ENCODE data around the gene MTFP1. TPM values are rescaled to one million over a fixed set of nuclear protein-coding genes. Genes with fewer than 3 reads are reported as not detected.

MTFP1 gene
- total and polyA plus RNA-seq, 12 donors = 10.4 to 36.3 (median 14.5) TPM

DNA sequence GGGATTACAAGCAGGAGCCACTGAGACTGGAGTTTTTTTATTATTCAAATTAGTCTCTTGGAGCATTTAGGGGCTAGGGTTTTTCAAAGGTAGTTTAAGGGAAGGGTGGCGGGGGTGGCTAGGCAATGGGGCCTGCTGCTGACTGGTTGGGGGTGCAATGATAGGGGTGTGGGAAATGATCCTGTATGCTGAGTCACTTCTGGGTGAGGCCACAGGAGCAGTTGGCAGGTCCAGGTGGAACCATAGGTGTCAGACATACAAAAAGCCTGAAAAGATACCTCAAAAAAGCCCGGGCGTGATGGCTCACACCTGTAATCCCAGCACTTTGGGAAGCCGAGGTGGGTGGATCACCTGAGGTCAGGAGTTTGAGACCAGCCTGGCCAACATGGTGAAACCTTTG, 13.7 kb downstream of the MTFP1 start:
- Histone ChIP-seq H3K4me3 (no peak overlapping the region), H3K4me1 (replicated peaks in 1 of 2) (no peaks in the 10 kb centered on the region), H3K27ac (no peak overlapping the region), H3K27me3 (no peaks in the 10 kb centered on the region), H3K36me3 (replicated peaks in 1 of 2) (no peaks in the 10 kb centered on the region), H3K9me3 (replicated peaks in 1 of 3) (no peaks in the 10 kb centered on the region)
- 84 to 95% (median 91%) methylated on average over 4 of the region's 4 CpGs for WGBS, 4 donors
- intact Hi-C loops (cut with DNase I) = no loop called here
- no peak for DNase-seq
- TF ChIP-seq, protein P1, sequence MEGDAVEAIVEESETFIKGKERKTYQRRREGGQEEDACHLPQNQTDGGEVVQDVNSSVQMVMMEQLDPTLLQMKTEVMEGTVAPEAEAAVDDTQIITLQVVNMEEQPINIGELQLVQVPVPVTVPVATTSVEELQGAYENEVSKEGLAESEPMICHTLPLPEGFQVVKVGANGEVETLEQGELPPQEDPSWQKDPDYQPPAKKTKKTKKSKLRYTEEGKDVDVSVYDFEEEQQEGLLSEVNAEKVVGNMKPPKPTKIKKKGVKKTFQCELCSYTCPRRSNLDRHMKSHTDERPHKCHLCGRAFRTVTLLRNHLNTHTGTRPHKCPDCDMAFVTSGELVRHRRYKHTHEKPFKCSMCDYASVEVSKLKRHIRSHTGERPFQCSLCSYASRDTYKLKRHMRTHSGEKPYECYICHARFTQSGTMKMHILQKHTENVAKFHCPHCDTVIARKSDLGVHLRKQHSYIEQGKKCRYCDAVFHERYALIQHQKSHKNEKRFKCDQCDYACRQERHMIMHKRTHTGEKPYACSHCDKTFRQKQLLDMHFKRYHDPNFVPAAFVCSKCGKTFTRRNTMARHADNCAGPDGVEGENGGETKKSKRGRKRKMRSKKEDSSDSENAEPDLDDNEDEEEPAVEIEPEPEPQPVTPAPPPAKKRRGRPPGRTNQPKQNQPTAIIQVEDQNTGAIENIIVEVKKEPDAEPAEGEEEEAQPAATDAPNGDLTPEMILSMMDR (IDR thresholded peaks at IDR 0.05) = no peak
- no peak for TF ChIP-seq POLR2A (IDR thresholded peaks at IDR 0.05)

DNA sequence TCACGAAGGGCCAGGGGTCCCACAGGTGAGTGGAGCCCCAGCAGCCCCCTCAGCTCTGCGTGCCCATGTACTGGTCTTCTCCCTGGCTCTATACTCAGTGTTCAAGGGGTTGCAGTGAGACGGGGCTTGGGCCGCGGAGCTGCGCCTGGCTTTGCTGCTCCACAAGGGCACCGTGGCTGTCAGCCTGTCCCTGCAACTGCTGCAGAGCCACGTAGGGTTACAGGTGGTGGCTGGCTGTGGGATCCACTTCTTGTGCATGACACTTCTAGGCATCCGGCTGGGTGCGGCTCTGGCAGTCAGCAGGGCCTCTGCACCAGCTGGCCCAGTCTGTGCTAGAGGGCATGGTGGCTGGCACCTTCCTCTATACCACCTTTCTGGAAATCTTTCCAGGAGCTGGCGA, 14.3 kb downstream of the MTFP1 start:
- 82 to 85% (median 84%) methylated on average over 3 to 11 of the region's 11 CpGs for WGBS, 4 donors
- no peaks in the 10 kb centered on the region for H3K36me3 ChIP-seq (replicated peaks in 1 of 2)
- H3K4me3 ChIP-seq = no peak overlapping the region
- H3K27me3 ChIP-seq = no peaks in the 10 kb centered on the region
- DNase-seq = no peak
- TF ChIP-seq, protein P1 (IDR thresholded peaks at IDR 0.05) = no peak
- no peak for TF ChIP-seq POLR2A (IDR thresholded peaks at IDR 0.05)
- H3K9me3 ChIP-seq (replicated peaks in 1 of 3) = no peaks in the 10 kb centered on the region
- intact Hi-C loops (cut with DNase I) = no loop called here
- H3K27ac ChIP-seq = no peak overlapping the region
- no peaks in the 10 kb centered on the region for H3K4me1 ChIP-seq (replicated peaks in 1 of 2)

GRCh38 chr22:30441088-30441487, 15.5 kb downstream of the MTFP1 start:
- no peak overlapping the region for H3K4me3 ChIP-seq
- intact Hi-C loops (cut with DNase I) = no loop called here
- H3K9me3 ChIP-seq (replicated peaks in 1 of 3) = no peaks in the 10 kb centered on the region
- DNase-seq = no peak
- H3K27ac ChIP-seq = no peak overlapping the region
- WGBS, 4 donors = 76 to 91% (median 78%) methylated on average over 7 to 9 of the region's 9 CpGs
- no peaks in the 10 kb centered on the region for H3K36me3 ChIP-seq (replicated peaks in 1 of 2)
- peaks cover 8 to 9% of the 10 kb centered on the region in 2 donors for H3K4me1 ChIP-seq (replicated peaks in 1 of 2)
- H3K27me3 ChIP-seq = no peaks in the 10 kb centered on the region
- TF ChIP-seq POLR2A (IDR thresholded peaks at IDR 0.05) = no peak
- TF ChIP-seq, protein P1 (IDR thresholded peaks at IDR 0.05) = no peak

- Histone ChIP-seq H3K27ac (peak overlapping the region in 2 of 5 donors; percentile 69 to 76), H3K9me3 (replicated peaks in 1 of 3) (no peaks in the 10 kb centered on the region), H3K27me3 (no peaks in the 10 kb centered on the region), H3K36me3 (replicated peaks in 1 of 2) (no peaks in the 10 kb centered on the region), H3K4me1 (replicated peaks in 1 of 2) (peaks cover 9 to 13% of the 10 kb centered on the region in 2 donors), H3K4me3 (no peak overlapping the region)
- intact Hi-C loops (cut with DNase I) = loop anchor here in 1 of 2 donors (5.0 kb wide), 1 partner anchor 42 kb away; no protein-coding TSS in a partner anchor
- 19 to 30% (median 27%) methylated on average over 8 to 11 of the region's 11 CpGs for WGBS, 4 donors
- DNase-seq = peak in 6 of 7 donors; percentile 39 to 76 (median 56)
- TF ChIP-seq, protein P1 (IDR thresholded peaks at IDR 0.05) = peak; percentile 57 to 74 (median 70)
- TF ChIP-seq POLR2A (IDR thresholded peaks at IDR 0.05) = no peak
Observed at GRCh38 chr22:30444632-30445437, 19.3 kb downstream of the MTFP1 start.

Data from adrenal gland (tissue), 12 donors.